GM12878 (cell line): ENCODE results near the gene FBXL22.

Experiments used
- CEBPB ChIP-seq, 2 experiments: fragments of 150-350 bp in 1 of 2; IDR thresholded peaks; 2 replicates each; pipeline ENCODE4 v1.6.1; 2012 to 2014; ENCODE audit warnings: low read depth in 2 of 2, low read length in 2 of 2, borderline replicate concordance in 1 of 2, inconsistent platforms in 1 of 2
- EED ChIP-seq: sonication (generic); IDR thresholded peaks from 2 replicates; pipeline ENCODE4 v1.6.1; 2016; ENCODE audit warnings: antibody characterized with exemption, low read depth
- JUNB ChIP-seq: IDR thresholded peaks from 2 replicates; pipeline ENCODE4 v1.6.1; 2016; ENCODE audit warnings: antibody characterized with exemption, mild to moderate bottlenecking
- POLR2A ChIP-seq: IDR thresholded peaks from 2 replicates; pipeline ENCODE4 v1.6.1; 2011; ENCODE audit warnings: low read depth, mild to moderate bottlenecking, low read length
- POLR2AphosphoS5 ChIP-seq: IDR thresholded peaks from 2 replicates; pipeline ENCODE4 v1.6.1; 2011; ENCODE audit warnings: mild to moderate bottlenecking, low read length, inconsistent platforms
- RBBP5 ChIP-seq: fragments of 200-600 bp; sonication (generic); conservative IDR thresholded peaks from 2 replicates; pipeline ENCODE4 v1.6.1; 2016
- RFX5 ChIP-seq: IDR thresholded peaks from 2 replicates; pipeline ENCODE4 v1.6.1; 2011; ENCODE audit warnings: low read depth, low read length, improper control_type of control experiment
- SIN3A ChIP-seq: IDR thresholded peaks from 2 replicates; pipeline ENCODE4 v1.6.1; 2012; ENCODE audit warnings: low read depth, low read length, improper control_type of control experiment
- TAF1 ChIP-seq: IDR thresholded peaks from 2 replicates; pipeline ENCODE4 v1.6.1; 2011; ENCODE audit warnings: mild to moderate bottlenecking, low read depth, low read length, borderline replicate concordance
- TCF7 ChIP-seq: IDR thresholded peaks from 2 replicates; pipeline ENCODE4 v1.6.1; 2014; ENCODE audit warnings: antibody characterized with exemption, borderline replicate concordance
- YY1 ChIP-seq: IDR thresholded peaks from 2 replicates; pipeline ENCODE4 v1.6.1; 2011; ENCODE audit warnings: low read depth, mild to moderate bottlenecking, low read length
- TF ChIP-seq, protein P1 (sequence below), 3 experiments: IDR thresholded peaks in 2 of 3; conservative IDR thresholded peaks in 1 of 3; 2 replicates each; pipeline ENCODE4 v1.5.1; 2011; ENCODE audit warnings: low read depth in 3 of 3, low read length in 3 of 3, mild to moderate bottlenecking in 3 of 3, control low read depth in 2 of 3, moderate library complexity in 2 of 3, inconsistent platforms in 1 of 3, mixed read lengths in 1 of 3; ENCODE audit not compliant: control insufficient read depth in 2 of 3, insufficient read depth in 1 of 3; ENCODE audit errors: extremely low read depth in 1 of 3
- TF ChIP-seq, protein P2 (sequence below): IDR thresholded peaks from 2 replicates; pipeline ENCODE4 v1.6.1; 2012; ENCODE audit warnings: mild to moderate bottlenecking, low read depth, low read length
- TF ChIP-seq, protein P3 (sequence below): IDR thresholded peaks from 2 replicates; pipeline ENCODE4 v1.6.1; 2011; ENCODE audit warnings: low read depth, low read length, improper control_type of control experiment, borderline replicate concordance

DNA sequence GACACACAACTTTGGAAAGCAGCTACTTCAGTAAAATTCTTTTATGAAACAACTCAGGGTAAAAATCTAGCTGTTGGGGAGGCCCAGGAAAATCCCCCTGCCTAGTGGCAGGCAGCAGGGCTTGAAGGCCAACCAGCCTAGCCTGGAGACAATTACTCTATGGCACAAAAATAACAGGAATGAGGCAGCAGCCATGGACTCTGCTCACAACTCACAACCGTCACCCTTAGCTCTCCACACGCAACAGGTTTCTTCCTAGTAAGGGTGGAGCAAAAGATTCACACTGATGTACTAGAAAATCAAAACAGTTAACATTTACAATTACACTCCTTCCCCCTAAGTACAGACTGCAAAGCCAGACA lies 530 bp upstream of the FBXL22 start:
- TF ChIP-seq TAF1: no peak
- no peak for TF ChIP-seq POLR2A
- no peak for TF ChIP-seq RBBP5
- TF ChIP-seq POLR2AphosphoS5: no peak
- TF ChIP-seq, protein P1, sequence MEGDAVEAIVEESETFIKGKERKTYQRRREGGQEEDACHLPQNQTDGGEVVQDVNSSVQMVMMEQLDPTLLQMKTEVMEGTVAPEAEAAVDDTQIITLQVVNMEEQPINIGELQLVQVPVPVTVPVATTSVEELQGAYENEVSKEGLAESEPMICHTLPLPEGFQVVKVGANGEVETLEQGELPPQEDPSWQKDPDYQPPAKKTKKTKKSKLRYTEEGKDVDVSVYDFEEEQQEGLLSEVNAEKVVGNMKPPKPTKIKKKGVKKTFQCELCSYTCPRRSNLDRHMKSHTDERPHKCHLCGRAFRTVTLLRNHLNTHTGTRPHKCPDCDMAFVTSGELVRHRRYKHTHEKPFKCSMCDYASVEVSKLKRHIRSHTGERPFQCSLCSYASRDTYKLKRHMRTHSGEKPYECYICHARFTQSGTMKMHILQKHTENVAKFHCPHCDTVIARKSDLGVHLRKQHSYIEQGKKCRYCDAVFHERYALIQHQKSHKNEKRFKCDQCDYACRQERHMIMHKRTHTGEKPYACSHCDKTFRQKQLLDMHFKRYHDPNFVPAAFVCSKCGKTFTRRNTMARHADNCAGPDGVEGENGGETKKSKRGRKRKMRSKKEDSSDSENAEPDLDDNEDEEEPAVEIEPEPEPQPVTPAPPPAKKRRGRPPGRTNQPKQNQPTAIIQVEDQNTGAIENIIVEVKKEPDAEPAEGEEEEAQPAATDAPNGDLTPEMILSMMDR (IDR thresholded peaks at IDR 0.05 in 2 of 3, conservative IDR thresholded peaks at IDR 0.05 in 1 of 3; ENCODE audit: control insufficient read depth in 2 of 3, extremely low read depth in 1 of 3, insufficient read depth in 1 of 3, low read depth in 3 of 3, low read length in 3 of 3): no peak
- TF ChIP-seq EED: no peak
- TF ChIP-seq RFX5: no peak
- TF ChIP-seq TCF7: no peak
- no peak for TF ChIP-seq SIN3A
- no peak for TF ChIP-seq JUNB
- no peak for TF ChIP-seq YY1
- no peak for TF ChIP-seq CEBPB (IDR thresholded peaks at IDR 0.05; ENCODE audit: borderline replicate concordance in 1 of 2, low read depth in 2 of 2, low read length in 2 of 2)
- TF ChIP-seq, protein P2, sequence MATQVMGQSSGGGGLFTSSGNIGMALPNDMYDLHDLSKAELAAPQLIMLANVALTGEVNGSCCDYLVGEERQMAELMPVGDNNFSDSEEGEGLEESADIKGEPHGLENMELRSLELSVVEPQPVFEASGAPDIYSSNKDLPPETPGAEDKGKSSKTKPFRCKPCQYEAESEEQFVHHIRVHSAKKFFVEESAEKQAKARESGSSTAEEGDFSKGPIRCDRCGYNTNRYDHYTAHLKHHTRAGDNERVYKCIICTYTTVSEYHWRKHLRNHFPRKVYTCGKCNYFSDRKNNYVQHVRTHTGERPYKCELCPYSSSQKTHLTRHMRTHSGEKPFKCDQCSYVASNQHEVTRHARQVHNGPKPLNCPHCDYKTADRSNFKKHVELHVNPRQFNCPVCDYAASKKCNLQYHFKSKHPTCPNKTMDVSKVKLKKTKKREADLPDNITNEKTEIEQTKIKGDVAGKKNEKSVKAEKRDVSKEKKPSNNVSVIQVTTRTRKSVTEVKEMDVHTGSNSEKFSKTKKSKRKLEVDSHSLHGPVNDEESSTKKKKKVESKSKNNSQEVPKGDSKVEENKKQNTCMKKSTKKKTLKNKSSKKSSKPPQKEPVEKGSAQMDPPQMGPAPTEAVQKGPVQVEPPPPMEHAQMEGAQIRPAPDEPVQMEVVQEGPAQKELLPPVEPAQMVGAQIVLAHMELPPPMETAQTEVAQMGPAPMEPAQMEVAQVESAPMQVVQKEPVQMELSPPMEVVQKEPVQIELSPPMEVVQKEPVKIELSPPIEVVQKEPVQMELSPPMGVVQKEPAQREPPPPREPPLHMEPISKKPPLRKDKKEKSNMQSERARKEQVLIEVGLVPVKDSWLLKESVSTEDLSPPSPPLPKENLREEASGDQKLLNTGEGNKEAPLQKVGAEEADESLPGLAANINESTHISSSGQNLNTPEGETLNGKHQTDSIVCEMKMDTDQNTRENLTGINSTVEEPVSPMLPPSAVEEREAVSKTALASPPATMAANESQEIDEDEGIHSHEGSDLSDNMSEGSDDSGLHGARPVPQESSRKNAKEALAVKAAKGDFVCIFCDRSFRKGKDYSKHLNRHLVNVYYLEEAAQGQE: no peak
- TF ChIP-seq, protein P3, sequence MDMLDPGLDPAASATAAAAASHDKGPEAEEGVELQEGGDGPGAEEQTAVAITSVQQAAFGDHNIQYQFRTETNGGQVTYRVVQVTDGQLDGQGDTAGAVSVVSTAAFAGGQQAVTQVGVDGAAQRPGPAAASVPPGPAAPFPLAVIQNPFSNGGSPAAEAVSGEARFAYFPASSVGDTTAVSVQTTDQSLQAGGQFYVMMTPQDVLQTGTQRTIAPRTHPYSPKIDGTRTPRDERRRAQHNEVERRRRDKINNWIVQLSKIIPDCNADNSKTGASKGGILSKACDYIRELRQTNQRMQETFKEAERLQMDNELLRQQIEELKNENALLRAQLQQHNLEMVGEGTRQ: no peak
